GM18868 (cell line): ENCODE results near the gene DPP8.
"Not testable (repeated sequence)": the region's sequence is repeated elsewhere in the genome, so short reads cannot be mapped to it uniquely, and the experiment has no call there.

Source experiments
- ATAC-seq: cut with Tn5 transposase; IDR thresholded peaks from one replicate; pipeline ENCODE4 v1.9.1; 2021; ENCODE audit warnings: mild to moderate bottlenecking, moderate library complexity; ENCODE audit not compliant: unreplicated experiment

The DPP8 gene

GRCh38 chr15:65525622-65526021 is 8.1 kb upstream of the DPP8 start:
- ATAC-seq = no peak

GRCh38 chr15:65524226-65524625 is 6.7 kb upstream of the DPP8 start:
- ATAC-seq = no peak

- no peak for ATAC-seq
Observed at GRCh38 chr15:65521350-65521749, 3.9 kb upstream of the DPP8 start.

- no peak for ATAC-seq
Observed at GRCh38 chr15:65518633-65519285, 1.3 kb upstream of the DPP8 start.

- ATAC-seq = peak; percentile 9
Observed at GRCh38 chr15:65517866-65518207, 348 bp upstream of the DPP8 start.

GRCh38 chr15:65512807-65513416 is 4.6 kb downstream of the DPP8 start:
- no peak for ATAC-seq

- ATAC-seq = no peak
Observed at GRCh38 chr15:65512189-65512588, 5.3 kb downstream of the DPP8 start.

GRCh38 chr15:65509321-65509720 is 8.2 kb downstream of the DPP8 start:
- no peak for ATAC-seq

GRCh38 chr15:65494076-65494475 is 23.4 kb downstream of the DPP8 start:
- ATAC-seq = no peak

GRCh38 chr15:65484876-65485275 is 32.6 kb downstream of the DPP8 start:
- no peak for ATAC-seq

GRCh38 chr15:65476903-65477302 is 40.6 kb downstream of the DPP8 start:
- ATAC-seq = no peak

- ATAC-seq = no peak
Observed at GRCh38 chr15:65470866-65471265, 46.6 kb downstream of the DPP8 start.

- ATAC-seq = no peak
Observed at GRCh38 chr15:65468229-65468909, 49.1 kb downstream of the DPP8 start.

GRCh38 chr15:65466901-65467300 is 50.6 kb downstream of the DPP8 start:
- ATAC-seq = no peak

GRCh38 chr15:65463096-65463495 is 54.4 kb downstream of the DPP8 start:
- ATAC-seq = not testable (repeated sequence)

- no peak for ATAC-seq
Observed at GRCh38 chr15:65460741-65461347, 56.6 kb downstream of the DPP8 start.

GRCh38 chr15:65455256-65455655 is 62.2 kb downstream of the DPP8 start:
- ATAC-seq = not testable (repeated sequence)

- no peak for ATAC-seq
Observed at GRCh38 chr15:65451989-65452388, 65.5 kb downstream of the DPP8 start.

GRCh38 chr15:65450556-65450955 is 66.9 kb downstream of the DPP8 start:
- ATAC-seq = no peak

GRCh38 chr15:65447145-65447544 is 70.3 kb downstream of the DPP8 start:
- no peak for ATAC-seq

- no peak for ATAC-seq
Observed at GRCh38 chr15:65434201-65434600, 83.3 kb downstream of the DPP8 start.

GRCh38 chr15:65431731-65432130 is 85.8 kb downstream of the DPP8 start:
- no peak for ATAC-seq
